Heart right ventricle (tissue), 16 donors: Measurements from ENCODE around the gene MRC2. TPM values are rescaled to one million over a fixed set of nuclear protein-coding genes. Genes with fewer than 3 reads are reported as not detected.

Source experiments
- ATAC-seq, 8 donors: fragments of 200-7000 bp; cut with Tn5 transposase; one replicate each; pipeline ENCODE4 v1.9.1; 2020; ENCODE audit warnings: mild to moderate bottlenecking in 8 of 8, moderate library complexity in 8 of 8, moderate number of reproducible peaks in 1 of 8
- DNase-seq, 2 donors: peaks; one replicate each; pipeline ENCODE4 v3.0.0-alpha.2; 2020
- H3K27ac ChIP-seq, 10 donors: fragments of 200-600 bp; sonication (generic) in 2 of 10; one replicate each; pipeline versions ENCODE4 v1.5.0 to v1.8.0; 2020 to 2022; ENCODE audit warnings: mild to moderate bottlenecking in 3 of 10
- H3K27me3 ChIP-seq, 7 donors: fragments of 200-600 bp; one replicate each; pipeline ENCODE4 v1.8.0; 2021 to 2022; ENCODE audit warnings: mild to moderate bottlenecking in 2 of 7
- H3K36me3 ChIP-seq, 9 donors: fragments of 200-600 bp; sonication (generic) in 1 of 9; one replicate each; pipeline versions ENCODE4 v1.5.0 to v1.8.0; 2020 to 2022; ENCODE audit warnings: mild to moderate bottlenecking in 2 of 9
- H3K4me1 ChIP-seq, 9 donors: fragments of 200-600 bp; sonication (generic) in 1 of 9; one replicate each; pipeline versions ENCODE4 v1.5.0 to v1.8.0; 2020 to 2022; ENCODE audit warnings: mild to moderate bottlenecking in 4 of 9
- H3K4me3 ChIP-seq, 10 donors: fragments of 200-600 bp; sonication (generic) in 2 of 10; one replicate each; pipeline versions ENCODE4 v1.5.0 to v1.8.0; 2020 to 2022; ENCODE audit warnings: mild to moderate bottlenecking in 7 of 10, moderate library complexity in 2 of 10
- H3K9me3 ChIP-seq, 11 donors: fragments of 200-600 bp in 10 of 11; sonication (generic) in 2 of 11; one replicate each; pipeline versions ENCODE4 v1.5.0 to v1.8.0; 2013 to 2022; ENCODE audit warnings: mild to moderate bottlenecking in 2 of 11, control low read depth in 1 of 11, moderate library complexity in 1 of 11
- WGBS, 2 donors: extraction: QIAGEN DNeasy Blood & Tissue Kit; methylation state at CpG; one replicate each; pipeline ENCODE4 v1.1.7; 2013; ENCODE audit warnings: inconsistent platforms in 1 of 2; 5-methylcytosine and 5-hydroxymethylcytosine counted together
- intact Hi-C, 10 donors: fragments of 100-400 bp; cut with DNase I; formaldehyde crosslinking; loops; one replicate each; pipeline versions ENCODE4 v1.11.1 to v1.14.2; 2022
- polyA plus RNA-seq, 2 donors: library from polyadenylated mRNA; stranded (reverse); fragments of 200-250 nt; gene quantifications; one replicate each; pipeline ENCODE4 v1.2.3, GENCODE V29; 2013
- total RNA-seq, 10 donors: library from RNA; stranded (reverse); fragmentation: NEBNext Ultra II Directional in 3 of 10; extraction: Animal tissue kit (Norgen Biotek cat#: 25700) in 3 of 10; gene quantifications; one replicate each; pipeline versions ENCODE4 v1.2.1 to v1.2.4, GENCODE V29; 2021 to 2023
- TF ChIP-seq, protein P1 (sequence below), 9 donors: fragments of 200-600 bp; sonication (generic) in 2 of 9; IDR thresholded peaks; one replicate each; pipeline versions ENCODE4 v1.5.0 to v1.8.0; 2021 to 2022; ENCODE audit warnings: antibody characterized with exemption in 9 of 9, mild to moderate bottlenecking in 5 of 9, moderate library complexity in 1 of 9
- donor health status: Arrhythmogenic right ventricular cardiomyopathy.
- donor health status: ischemic (EF 13 %, LVEDD 7.1; RV severe dilation, severe dysfunction).
- donor health status: healthy with polysubstance abuse.
- donor health status: DM: no; HTN: yes; CAD: no.
- donor health status: DM: no; HTN: no; CAD: no.
- donor health status: ischemic (EF 25% LVEDD 6.9; RV normal size, moderate dysfunction).
- donor health status: ischemic (EF 25% LVEDD 5.7; RV mildly dilated, moderate dysfunction).
- donor health status: healthy.
- donor health status: DM: yes; HTN: yes; CAD: no.
- donor health status: Ischemic cardiomyopathy.
- donor health status: ischemic (EF 35%, LVEDD 5.7; RV mildly dilated, moderate dysfunction).
- donor health status: nonischemic (EF 11% LVEDD 7.7; RV severe dilation, severe dysfunction).
- donor health status: DM: yes; HTN: yes; CAD: no.
- donor health status: PGD.
- donor health status: ischemic (EF 29% LVEDD 5.4; RV normal size, mild dysfunction).
- donor health status: nonischemic (EF 23%, LVEDD 6.1; RV moderate dilation, normal function).

MRC2 gene
- total and polyA plus RNA-seq, 12 donors, result 15.2 to 46.4 (median 21.4) TPM

DNA sequence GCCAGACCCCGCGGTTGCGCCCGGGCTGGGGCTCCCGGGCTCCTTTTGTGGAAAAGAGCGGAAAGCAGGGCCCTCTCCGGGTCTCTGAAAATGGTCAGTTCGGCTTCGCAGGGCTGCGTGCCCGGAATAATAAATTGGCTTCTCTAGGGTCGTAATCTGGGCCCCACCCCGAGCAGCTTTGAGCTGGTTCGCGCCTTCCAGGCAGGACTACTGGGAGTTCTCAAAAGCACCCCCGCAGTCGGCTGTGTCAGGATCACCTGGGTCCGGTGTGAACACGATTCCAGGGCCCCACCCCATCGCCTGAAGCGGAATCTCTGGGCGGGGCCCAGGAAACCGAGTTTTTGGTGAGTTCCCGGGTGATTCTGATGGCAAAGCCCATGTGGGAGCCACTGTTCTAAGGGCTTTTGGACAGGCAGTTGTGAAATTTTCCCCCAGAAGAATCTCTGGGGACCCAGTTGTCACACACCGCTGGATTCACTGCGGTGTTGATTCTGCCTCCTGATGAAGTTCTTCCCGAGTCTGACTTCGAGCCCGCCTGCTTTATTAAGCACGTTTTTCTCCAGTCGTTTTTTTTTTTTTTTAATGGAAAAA, 77.0 kb downstream of the MRC2 start:
- WGBS, 2 donors, result 10 to 11% methylated on average over 31 of the region's 31 CpGs
- Histone ChIP-seq H3K9me3 (peaks cover 0 to 9% (median 0%) of the 10 kb centered on the region in 11 donors), H3K4me3 (peak overlapping the region; percentile 36 to 73 (median 66)), H3K36me3 (no peaks in the 10 kb centered on the region), H3K27me3 (peaks cover 0 to 25% (median 0%) of the 10 kb centered on the region in 7 donors), H3K4me1 (peaks cover 8 to 39% (median 26%) of the 10 kb centered on the region in 9 donors), H3K27ac (peak overlapping the region; percentile 71 to 95 (median 86))
- intact Hi-C loops, result loop anchor here (2.0 to 10.0 kb wide), 6 partner anchors 263 to 710 kb away; partner anchors contain the start of gene TANC2 (in 4 of the 10)
- TF ChIP-seq, protein P1, sequence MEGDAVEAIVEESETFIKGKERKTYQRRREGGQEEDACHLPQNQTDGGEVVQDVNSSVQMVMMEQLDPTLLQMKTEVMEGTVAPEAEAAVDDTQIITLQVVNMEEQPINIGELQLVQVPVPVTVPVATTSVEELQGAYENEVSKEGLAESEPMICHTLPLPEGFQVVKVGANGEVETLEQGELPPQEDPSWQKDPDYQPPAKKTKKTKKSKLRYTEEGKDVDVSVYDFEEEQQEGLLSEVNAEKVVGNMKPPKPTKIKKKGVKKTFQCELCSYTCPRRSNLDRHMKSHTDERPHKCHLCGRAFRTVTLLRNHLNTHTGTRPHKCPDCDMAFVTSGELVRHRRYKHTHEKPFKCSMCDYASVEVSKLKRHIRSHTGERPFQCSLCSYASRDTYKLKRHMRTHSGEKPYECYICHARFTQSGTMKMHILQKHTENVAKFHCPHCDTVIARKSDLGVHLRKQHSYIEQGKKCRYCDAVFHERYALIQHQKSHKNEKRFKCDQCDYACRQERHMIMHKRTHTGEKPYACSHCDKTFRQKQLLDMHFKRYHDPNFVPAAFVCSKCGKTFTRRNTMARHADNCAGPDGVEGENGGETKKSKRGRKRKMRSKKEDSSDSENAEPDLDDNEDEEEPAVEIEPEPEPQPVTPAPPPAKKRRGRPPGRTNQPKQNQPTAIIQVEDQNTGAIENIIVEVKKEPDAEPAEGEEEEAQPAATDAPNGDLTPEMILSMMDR (IDR thresholded peaks at IDR 0.05), result no peak
- no peak for DNase-seq
- ATAC-seq, result peak in 5 of 8 donors; percentile 6 to 48 (median 36)

DNA sequence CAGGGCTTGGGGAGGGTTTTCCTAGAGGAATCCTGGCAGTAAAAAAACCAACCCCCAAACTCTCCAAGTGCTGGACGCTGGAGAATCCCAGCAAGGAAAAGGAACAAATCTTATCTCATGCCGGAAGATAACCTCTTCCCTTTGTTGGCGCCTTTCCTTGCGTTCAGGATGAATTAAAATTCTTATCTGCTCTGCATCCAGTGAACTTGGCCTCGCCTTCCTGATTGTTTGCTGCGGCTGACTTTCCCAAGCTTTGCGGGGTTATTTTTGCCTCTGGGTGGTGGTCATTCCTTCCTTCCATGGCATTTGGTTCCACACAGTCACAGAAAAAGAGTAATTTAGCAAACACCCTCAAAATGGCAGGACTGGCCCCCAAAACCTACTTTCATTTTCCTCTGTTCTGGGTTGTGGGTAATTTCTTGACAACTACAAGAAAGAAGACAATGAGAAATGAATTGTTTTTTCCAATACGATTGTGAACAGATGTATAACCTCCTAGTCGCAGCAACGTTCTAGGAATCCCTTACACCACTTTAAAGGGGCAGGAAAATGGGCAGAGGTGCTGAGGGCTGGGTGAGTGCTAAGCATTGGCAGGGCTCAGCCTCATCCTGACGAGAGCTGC, 77.8 kb downstream of the MRC2 start:
- intact Hi-C loops, result loop anchor here in 9 of 10 donors (1.0 to 10.0 kb wide), 6 partner anchors 263 to 710 kb away; no protein-coding TSS in a partner anchor
- DNase-seq (peak in 1 of 2 donors; percentile 52), ATAC-seq (peak in 6 of 8 donors; percentile 6 to 66 (median 43))
- Histone ChIP-seq H3K27ac (peak overlapping the region; percentile 71 to 95 (median 86)), H3K36me3 (no peaks in the 10 kb centered on the region), H3K4me3 (peak overlapping the region in 9 of 10 donors; percentile 4 to 73 (median 67)), H3K4me1 (peaks cover 8 to 46% (median 26%) of the 10 kb centered on the region in 9 donors), H3K9me3 (peaks cover 0 to 9% (median 0%) of the 10 kb centered on the region in 11 donors), H3K27me3 (peaks cover 0 to 25% (median 0%) of the 10 kb centered on the region in 7 donors)
- 31 to 39% methylated on average over 11 of the region's 11 CpGs for WGBS, 2 donors
- TF ChIP-seq, protein P1 (IDR thresholded peaks at IDR 0.05), result no peak

DNA sequence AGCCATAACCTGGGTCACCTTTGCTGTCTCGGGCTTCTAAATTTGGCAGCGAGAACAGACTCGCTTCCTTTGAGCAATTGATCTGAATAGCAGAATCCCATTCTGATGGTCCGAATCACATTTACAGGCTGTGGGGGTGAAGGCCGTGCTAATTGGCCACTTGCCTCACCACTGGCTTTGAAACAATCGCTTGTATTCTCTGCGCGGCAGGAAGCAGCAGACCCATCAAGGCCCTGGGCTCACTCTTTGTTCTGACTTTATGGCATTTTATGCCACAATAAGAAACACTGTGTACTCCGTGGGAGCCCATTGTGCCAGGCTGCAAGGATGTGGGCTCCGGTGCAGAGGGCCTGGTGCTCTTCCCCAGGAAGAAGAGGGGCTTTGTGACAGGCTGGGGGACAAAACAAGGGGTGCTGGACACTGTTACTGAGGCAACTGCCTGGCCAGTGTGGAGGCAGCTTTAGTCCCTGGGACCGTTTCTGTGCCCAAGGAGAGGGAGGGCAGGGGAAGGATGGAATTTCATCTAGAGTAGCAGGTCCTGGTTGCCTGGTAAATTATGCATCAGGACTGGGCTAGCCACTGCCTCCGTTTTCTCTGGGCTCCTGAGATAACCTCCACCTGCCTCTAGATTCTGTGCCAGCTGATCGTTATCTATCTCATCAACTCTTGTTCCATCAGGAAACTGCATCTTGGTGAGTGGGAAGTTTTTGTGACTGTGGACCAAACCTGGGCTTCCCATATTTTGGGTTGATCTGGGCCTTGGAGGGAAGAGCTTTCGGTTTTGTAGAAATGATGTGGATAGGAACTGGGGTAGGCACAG, 78.5 kb downstream of the MRC2 start:
- TF ChIP-seq, protein P1 (IDR thresholded peaks at IDR 0.05), result no peak
- intact Hi-C loops, result loop anchor here in 9 of 10 donors (1.0 to 10.0 kb wide), 6 partner anchors 262 to 709 kb away; no protein-coding TSS in a partner anchor
- H3K27me3 ChIP-seq, result peaks cover 0 to 25% (median 0%) of the 10 kb centered on the region in 7 donors
- DNase-seq (peak in 1 of 2 donors; percentile 49), ATAC-seq (peak in 7 of 8 donors; percentile 5 to 70 (median 48))
- 48 to 49% methylated on average over 14 of the region's 14 CpGs for WGBS, 2 donors
- H3K4me3 ChIP-seq, result peak overlapping the region in 6 of 10 donors; percentile 2 to 73 (median 66)
- peak overlapping the region in 9 of 10 donors; percentile 48 to 95 (median 87) for H3K27ac ChIP-seq
- no peaks in the 10 kb centered on the region for H3K36me3 ChIP-seq
- peaks cover 8 to 52% (median 26%) of the 10 kb centered on the region in 9 donors for H3K4me1 ChIP-seq
- peaks cover 0 to 9% (median 0%) of the 10 kb centered on the region in 11 donors for H3K9me3 ChIP-seq
